ENCODE results near the gene EZH1. TPM values are rescaled to one million over a fixed set of nuclear protein-coding genes. Genes with fewer than 3 reads are reported as not detected.

EZH1 gene
- total and polyA plus RNA-seq, 3 donors from 2014 or later, result 28.1 to 59.4 (median 53.7) TPM

DNA sequence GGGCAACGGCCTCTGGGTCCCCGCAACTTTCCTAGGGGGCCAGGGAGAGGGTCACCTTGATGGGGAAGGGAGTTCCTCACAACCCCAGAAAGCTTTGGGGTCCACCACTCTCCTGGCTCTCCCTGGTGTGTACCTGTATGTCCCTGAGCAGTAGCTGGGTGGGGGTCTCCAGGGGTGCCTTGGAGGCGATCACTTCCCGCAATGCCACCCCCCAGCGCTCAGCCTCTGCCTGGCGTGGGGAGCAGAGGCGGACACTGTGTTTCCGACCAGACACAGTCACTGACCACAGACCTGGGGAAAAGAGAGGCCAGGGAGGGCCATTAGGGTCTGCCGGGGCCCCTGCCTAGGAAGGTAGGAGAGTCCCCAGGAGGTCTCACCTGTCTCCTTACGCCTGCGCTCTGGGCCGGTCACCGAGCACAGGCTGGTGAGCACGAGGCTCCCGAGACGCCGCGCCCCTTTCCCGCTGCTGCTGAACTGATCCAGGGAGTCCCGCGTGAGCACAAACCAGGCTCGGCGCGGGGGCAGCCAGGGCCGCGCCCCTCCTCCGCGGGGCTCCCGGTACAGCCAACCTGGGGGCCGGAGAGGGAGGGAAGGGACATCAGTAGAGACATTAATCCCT, 71.5 kb downstream of the EZH1 start:
- intact Hi-C loops (cut with DNase I; ENCODE audit: low total_unique reads), result loop anchor here (10.0 kb wide), 1 partner anchor 99 kb away; the partner anchor contains the start of gene PSMC3IP
- Histone ChIP-seq H3K9me3 (no peaks in the 10 kb centered on the region), H3K36me3 (ENCODE audit: low read depth, missing control alignments) (no peaks in the 10 kb centered on the region), H3K27me3 (no peaks in the 10 kb centered on the region), H3K4me1 (peaks cover 67% of the 10 kb centered on the region), H3K4me3 (no peak overlapping the region), H3K27ac (peak overlapping the region; percentile 90 to 91)
- no peak for TF ChIP-seq POLR2A (IDR thresholded peaks at IDR 0.05)
- TF ChIP-seq, protein P1, sequence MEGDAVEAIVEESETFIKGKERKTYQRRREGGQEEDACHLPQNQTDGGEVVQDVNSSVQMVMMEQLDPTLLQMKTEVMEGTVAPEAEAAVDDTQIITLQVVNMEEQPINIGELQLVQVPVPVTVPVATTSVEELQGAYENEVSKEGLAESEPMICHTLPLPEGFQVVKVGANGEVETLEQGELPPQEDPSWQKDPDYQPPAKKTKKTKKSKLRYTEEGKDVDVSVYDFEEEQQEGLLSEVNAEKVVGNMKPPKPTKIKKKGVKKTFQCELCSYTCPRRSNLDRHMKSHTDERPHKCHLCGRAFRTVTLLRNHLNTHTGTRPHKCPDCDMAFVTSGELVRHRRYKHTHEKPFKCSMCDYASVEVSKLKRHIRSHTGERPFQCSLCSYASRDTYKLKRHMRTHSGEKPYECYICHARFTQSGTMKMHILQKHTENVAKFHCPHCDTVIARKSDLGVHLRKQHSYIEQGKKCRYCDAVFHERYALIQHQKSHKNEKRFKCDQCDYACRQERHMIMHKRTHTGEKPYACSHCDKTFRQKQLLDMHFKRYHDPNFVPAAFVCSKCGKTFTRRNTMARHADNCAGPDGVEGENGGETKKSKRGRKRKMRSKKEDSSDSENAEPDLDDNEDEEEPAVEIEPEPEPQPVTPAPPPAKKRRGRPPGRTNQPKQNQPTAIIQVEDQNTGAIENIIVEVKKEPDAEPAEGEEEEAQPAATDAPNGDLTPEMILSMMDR (IDR thresholded peaks at IDR 0.05), result no peak
- peak; percentile 53 for DNase-seq
- 41 to 69% methylated on average over 2 to 22 of the region's 30 CpGs for WGBS, 2 donors

GRCh38 chr17:42672038-42672437, 72.8 kb downstream of the EZH1 start:
- intact Hi-C loops (cut with DNase I; ENCODE audit: low total_unique reads), result loop anchor here (10.0 kb wide), 1 partner anchor 97 kb away; the partner anchor contains the start of gene PSMC3IP
- Histone ChIP-seq H3K4me1 (peaks cover 74% of the 10 kb centered on the region), H3K9me3 (no peaks in the 10 kb centered on the region), H3K4me3 (no peak overlapping the region), H3K27ac (no peak overlapping the region), H3K27me3 (no peaks in the 10 kb centered on the region), H3K36me3 (ENCODE audit: low read depth, missing control alignments) (no peaks in the 10 kb centered on the region)
- 57 to 75% methylated on average over 20 to 28 of the region's 28 CpGs for WGBS, 2 donors
- DNase-seq, result no peak
- no peak for TF ChIP-seq POLR2A (IDR thresholded peaks at IDR 0.05)
- TF ChIP-seq, protein P1 (IDR thresholded peaks at IDR 0.05), result no peak

GRCh38 chr17:42670789-42671657, 73.8 kb downstream of the EZH1 start:
- no peaks in the 10 kb centered on the region for H3K36me3 ChIP-seq (ENCODE audit: low read depth, missing control alignments)
- intact Hi-C loops (cut with DNase I; ENCODE audit: low total_unique reads), result loop anchor here (10.0 kb wide), 1 partner anchor 96 kb away; the partner anchor contains the start of gene PSMC3IP
- no peaks in the 10 kb centered on the region for H3K27me3 ChIP-seq
- TF ChIP-seq POLR2A (IDR thresholded peaks at IDR 0.05), result no peak
- TF ChIP-seq, protein P1 (IDR thresholded peaks at IDR 0.05), result no peak
- H3K9me3 ChIP-seq, result no peaks in the 10 kb centered on the region
- DNase-seq, result peak; percentile 90
- peak overlapping the region; percentile 41 to 44 for H3K27ac ChIP-seq
- peaks cover 80% of the 10 kb centered on the region for H3K4me1 ChIP-seq
- WGBS, 2 donors, result 54 to 61% methylated on average over 26 to 50 of the region's 50 CpGs
- H3K4me3 ChIP-seq, result peak overlapping the region in 1 of 2 donors; percentile 39

- Histone ChIP-seq H3K27ac (peak overlapping the region; percentile 41 to 44), H3K9me3 (no peaks in the 10 kb centered on the region), H3K4me1 (peaks cover 79% of the 10 kb centered on the region), H3K4me3 (peak overlapping the region in 1 of 2 donors; percentile 39), H3K27me3 (no peaks in the 10 kb centered on the region), H3K36me3 (ENCODE audit: low read depth, missing control alignments) (no peaks in the 10 kb centered on the region)
- intact Hi-C loops (cut with DNase I; ENCODE audit: low total_unique reads), result loop anchor here (10.0 kb wide), 1 partner anchor 95 kb away; the partner anchor contains the start of gene PSMC3IP
- WGBS, 2 donors, result 61 to 70% methylated on average over 55 to 66 of the region's 87 CpGs
- DNase-seq, result peak; percentile 37
- TF ChIP-seq, protein P1 (IDR thresholded peaks at IDR 0.05), result no peak
- no peak for TF ChIP-seq POLR2A (IDR thresholded peaks at IDR 0.05)
These were observed 74.7 kb downstream of the EZH1 start for GRCh38 chr17:42669977-42670788.

Measured in testis (tissue), 3 donors.